Left lung (tissue), 10 donors: ENCODE results near the gene HYAL3. TPM values are rescaled to one million over a fixed set of nuclear protein-coding genes. Genes with fewer than 3 reads are reported as not detected.
A peak's percentile ranks its signal among the peaks of the same experiment; 100 is the strongest.

ENCODE experiments used
- ATAC-seq: fragments of 200-7000 bp; cut with Tn5 transposase; one replicate; pipeline ENCODE4 v1.9.1; 2020; ENCODE audit warnings: moderate library complexity
- DNase-seq, 4 donors: peaks; one replicate each; pipeline ENCODE4 v3.0.0-alpha.2; 2013 to 2020
- H3K27ac ChIP-seq, 2 donors: fragments of 200-600 bp; sonication (generic) in 1 of 2; one replicate each; pipeline versions ENCODE4 v1.5.0 to v1.8.0; 2020 to 2021
- H3K27me3 ChIP-seq, 2 donors: fragments of 200-600 bp; sonication (generic) in 1 of 2; one replicate each; pipeline versions ENCODE4 v1.5.0 to v1.8.0; 2020 to 2021
- H3K36me3 ChIP-seq, 2 donors: fragments of 200-600 bp; sonication (generic) in 1 of 2; one replicate each; pipeline versions ENCODE4 v1.5.0 to v1.8.0; 2020 to 2021
- H3K4me1 ChIP-seq, 2 donors: fragments of 200-600 bp; one replicate each; pipeline ENCODE4 v1.8.0; 2021
- H3K4me3 ChIP-seq, 2 donors: fragments of 200-600 bp; sonication (generic) in 1 of 2; one replicate each; pipeline versions ENCODE4 v1.5.0 to v1.8.0; 2020 to 2021; ENCODE audit warnings: mild to moderate bottlenecking in 1 of 2
- H3K9me3 ChIP-seq, 2 donors: fragments of 200-600 bp; sonication (generic) in 1 of 2; one replicate each; pipeline versions ENCODE4 v1.5.0 to v1.8.0; 2020 to 2021
- CTCF ChIP-seq, 2 donors: fragments of 200-600 bp; sonication (generic) in 1 of 2; IDR thresholded peaks; one replicate each; pipeline versions ENCODE4 v1.5.0 to v1.8.0; 2021; ENCODE audit warnings: antibody characterized with exemption in 2 of 2
- intact Hi-C, 2 donors: fragments of 100-400 bp; cut with DNase I; formaldehyde crosslinking; loops; one replicate each; pipeline versions ENCODE4 v1.11.2 to v1.14.2; 2022
- polyA plus RNA-seq, 6 donors: library from polyadenylated mRNA; unstranded; fragments of 120-200 nt; gene quantifications; one replicate each; pipeline ENCODE4 v1.2.1, GENCODE V29; 2013; ENCODE audit not compliant: insufficient read length in 6 of 6
- total RNA-seq, 2 donors: library from RNA; stranded (reverse); fragmentation: NEBNext Ultra II Directional; extraction: Animal tissue kit (Norgen Biotek cat#: 25700); gene quantifications; one replicate each; pipeline ENCODE4 v1.2.1, GENCODE V29; 2021
- donor health status: DM: no; HTN: yes; CAD: no.
- donor health status: DM: no; HTN: no; CAD: no.

The HYAL3 gene
- total and polyA plus RNA-seq, 8 donors = 2.3 to 5.2 (median 4.3) TPM

GRCh38 chr3:50243543-50243895 is 55.7 kb downstream of the HYAL3 start:
- H3K4me3 ChIP-seq = peak overlapping the region in 1 of 2 donors; percentile 26
- ATAC-seq (no peak), DNase-seq (no peak)
- peaks cover 74 to 100% of the 10 kb centered on the region in 2 donors for H3K4me1 ChIP-seq
- H3K27me3 ChIP-seq = no peaks in the 10 kb centered on the region
- intact Hi-C loops = no loop called here
- TF ChIP-seq CTCF (IDR thresholded peaks at IDR 0.05) = no peak
- H3K9me3 ChIP-seq = no peaks in the 10 kb centered on the region
- peaks cover 0 to 53% of the 10 kb centered on the region in 2 donors for H3K36me3 ChIP-seq
- H3K27ac ChIP-seq = peak overlapping the region; percentile 88 to 98

DNA sequence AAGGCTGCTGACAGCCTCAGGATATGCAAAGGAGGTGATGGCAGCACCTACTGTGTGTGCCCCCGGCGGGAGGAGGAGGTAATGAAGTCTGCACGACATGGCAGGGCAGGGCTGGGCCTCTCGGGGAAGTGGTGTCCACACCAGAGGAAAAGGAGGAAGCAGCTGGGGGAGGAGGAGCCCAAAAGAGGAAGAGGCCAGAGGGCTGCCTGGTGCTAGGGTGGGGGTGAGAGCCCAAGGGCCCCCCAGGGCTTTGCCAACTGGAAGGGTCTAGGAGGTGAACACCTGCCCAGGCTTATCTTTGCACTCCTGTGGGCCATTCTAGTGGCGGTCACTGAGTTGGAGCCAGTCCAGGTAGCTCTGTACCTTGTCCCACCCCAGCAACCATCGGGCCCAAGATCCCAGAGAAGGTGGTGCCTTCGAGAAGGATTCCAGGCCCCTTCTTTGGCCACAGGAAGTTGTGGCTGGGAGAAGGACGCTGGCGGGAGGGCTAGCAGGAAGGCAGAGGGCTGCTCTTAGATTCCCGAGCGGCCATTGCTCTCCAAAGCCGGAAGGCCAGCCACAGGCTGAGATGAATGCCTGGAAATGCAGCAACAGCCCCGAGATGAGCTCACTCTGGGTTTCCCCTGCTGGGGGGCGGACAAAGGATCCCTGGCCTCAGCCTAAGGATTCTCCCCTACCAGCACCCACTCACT is 56.2 kb downstream of the HYAL3 start:
- Histone ChIP-seq H3K9me3 (no peaks in the 10 kb centered on the region), H3K36me3 (peaks cover 0 to 50% of the 10 kb centered on the region in 2 donors), H3K27me3 (no peaks in the 10 kb centered on the region), H3K4me3 (peak overlapping the region in 1 of 2 donors; percentile 26), H3K27ac (peak overlapping the region; percentile 88 to 98), H3K4me1 (peaks cover 74 to 99% of the 10 kb centered on the region in 2 donors)
- DNase-seq (peak in 2 of 4 donors; percentile 90 to 94), ATAC-seq (peak; percentile 34)
- intact Hi-C loops = no loop called here
- TF ChIP-seq CTCF (IDR thresholded peaks at IDR 0.05) = peak in 1 of 2 donors; percentile 46

Other genes with a start within 250 kb of the HYAL3 start
- 100 to 1,000 TPM; 117 to 129 TPM for gene RBM5, start 210.5 kb downstream of the HYAL3 start, total RNA-seq
- gene RBM5, start 210.5 kb downstream of the HYAL3 start, polyA plus RNA-seq = 100 to 1,000 TPM; 367 to 525 (median 425) TPM
- gene SEMA3F, start 144.1 kb downstream of the HYAL3 start, total RNA-seq = 10 to 100 TPM; 26.0 to 56.2 TPM
- 10 to 100 TPM; 43.4 to 52.0 (median 46.7) TPM for gene SEMA3F, start 144.1 kb downstream of the HYAL3 start, polyA plus RNA-seq
- not detected for gene GNAT1, start 107.8 kb downstream of the HYAL3 start, total RNA-seq
- gene GNAT1, start 107.8 kb downstream of the HYAL3 start, polyA plus RNA-seq = not detected
- gene SLC38A3, start 94.1 kb downstream of the HYAL3 start, total RNA-seq = under 1 TPM in 1 of 2 donors, not detected in 1; 0.23 TPM
- 10 to 100 TPM in 1 of 6 donors, 1 to 10 TPM in 5; 5.6 to 10.9 (median 8.0) TPM for gene SLC38A3, start 94.1 kb downstream of the HYAL3 start, polyA plus RNA-seq
- 100 to 1,000 TPM; 266 to 381 TPM for gene GNAI2, start 63.2 kb downstream of the HYAL3 start, total RNA-seq
- 100 to 1,000 TPM; 259 to 306 (median 269) TPM for gene GNAI2, start 63.2 kb downstream of the HYAL3 start, polyA plus RNA-seq
- 10 to 100 TPM; 56.8 to 92.7 TPM for gene SEMA3B, start 30.3 kb downstream of the HYAL3 start, total RNA-seq
- gene SEMA3B, start 30.3 kb downstream of the HYAL3 start, polyA plus RNA-seq = 10 to 100 TPM; 20.6 to 30.2 (median 25.6) TPM
- gene LSMEM2, start 20.3 kb downstream of the HYAL3 start, total RNA-seq = under 1 TPM in 1 of 2 donors, not detected in 1; 0.24 TPM
- under 1 TPM; 0.15 to 0.61 (median 0.42) TPM for gene LSMEM2, start 20.3 kb downstream of the HYAL3 start, polyA plus RNA-seq
- 100 to 1,000 TPM in 1 of 2 donors, 10 to 100 TPM in 1; 55.0 to 104 TPM for gene IFRD2, start 7.0 kb downstream of the HYAL3 start, total RNA-seq
- 10 to 100 TPM; 29.6 to 48.5 (median 37.5) TPM for gene IFRD2, start 7.0 kb downstream of the HYAL3 start, polyA plus RNA-seq
- gene NAA80, start within 50 bp of the HYAL3 start, total RNA-seq = 10 to 100 TPM in 1 of 2 donors, 1 to 10 TPM in 1; 9.5 to 10.9 TPM
- gene NAA80, start within 50 bp of the HYAL3 start, polyA plus RNA-seq = 10 to 100 TPM in 1 of 6 donors, 1 to 10 TPM in 5; 5.6 to 12.7 (median 8.4) TPM
- 10 to 100 TPM; 37.5 to 41.3 TPM for gene HYAL1, start 4.2 kb upstream of the HYAL3 start, total RNA-seq
- 1 to 10 TPM; 2.1 to 3.4 (median 2.6) TPM for gene HYAL1, start 4.2 kb upstream of the HYAL3 start, polyA plus RNA-seq
- gene HYAL2, start 23.3 kb upstream of the HYAL3 start, total RNA-seq = 100 to 1,000 TPM; 119 to 171 TPM
- gene HYAL2, start 23.3 kb upstream of the HYAL3 start, polyA plus RNA-seq = 100 to 1,000 TPM in 1 of 6 donors, 10 to 100 TPM in 5; 67.2 to 113 (median 80.9) TPM
- 10 to 100 TPM; 27.8 to 29.6 TPM for gene TUSC2, start 28.8 kb upstream of the HYAL3 start, total RNA-seq
- 10 to 100 TPM; 15.2 to 21.1 (median 18.1) TPM for gene TUSC2, start 28.8 kb upstream of the HYAL3 start, polyA plus RNA-seq
- 10 to 100 TPM; 29.8 to 40.7 TPM for gene RASSF1, start 41.4 kb upstream of the HYAL3 start, total RNA-seq
- gene RASSF1, start 41.4 kb upstream of the HYAL3 start, polyA plus RNA-seq = 10 to 100 TPM; 24.9 to 33.7 (median 27.6) TPM
- gene ZMYND10, start 46.3 kb upstream of the HYAL3 start, total RNA-seq = 10 to 100 TPM in 1 of 2 donors, 1 to 10 TPM in 1; 1.6 to 16.3 TPM
- gene ZMYND10, start 46.3 kb upstream of the HYAL3 start, polyA plus RNA-seq = 10 to 100 TPM in 4 of 6 donors, 1 to 10 TPM in 2; 6.2 to 25.5 (median 18.8) TPM
- 10 to 100 TPM; 16.1 to 18.7 TPM for gene NPRL2, start 51.4 kb upstream of the HYAL3 start, total RNA-seq
- gene NPRL2, start 51.4 kb upstream of the HYAL3 start, polyA plus RNA-seq = 10 to 100 TPM; 25.2 to 33.3 (median 28.4) TPM
- gene CYB561D2, start 51.5 kb upstream of the HYAL3 start, total RNA-seq = 10 to 100 TPM; 21.3 to 28.3 TPM
- 10 to 100 TPM in 3 of 6 donors, 1 to 10 TPM in 3; 8.5 to 12.1 (median 10.1) TPM for gene CYB561D2, start 51.5 kb upstream of the HYAL3 start, polyA plus RNA-seq
- 10 to 100 TPM; 37.0 to 39.1 TPM for gene TMEM115, start 60.1 kb upstream of the HYAL3 start, total RNA-seq
- 10 to 100 TPM; 23.3 to 31.4 (median 26.9) TPM for gene TMEM115, start 60.1 kb upstream of the HYAL3 start, polyA plus RNA-seq
- 10 to 100 TPM; 51.4 to 86.6 TPM for gene CACNA2D2, start 204.2 kb upstream of the HYAL3 start, total RNA-seq
- 10 to 100 TPM; 15.4 to 37.5 (median 27.2) TPM for gene CACNA2D2, start 204.2 kb upstream of the HYAL3 start, polyA plus RNA-seq